GM04503 (cell line): ENCODE results near the gene ATF3.
"Not testable (repeated sequence)": the region's sequence is repeated elsewhere in the genome, so short reads cannot be mapped to it uniquely, and the experiment has no call there.

Experiments
- DNase-seq: peaks from one replicate; pipeline ENCODE4 v3.0.0-alpha.2; 2012; ENCODE audit warnings: low read depth

Gene ATF3

GRCh38 chr1:212628813-212629415 is 20.4 kb downstream of the ATF3 start:
- no peak for DNase-seq

- no peak for DNase-seq
Measured at GRCh38 chr1:212629450-212630157, 21.0 kb downstream of the ATF3 start.

GRCh38 chr1:212630158-212630900 is 21.8 kb downstream of the ATF3 start:
- no peak for DNase-seq

GRCh38 chr1:212633161-212633560 is 24.6 kb downstream of the ATF3 start:
- no peak for DNase-seq

- DNase-seq = no peak
Measured at GRCh38 chr1:212634252-212634651, 25.7 kb downstream of the ATF3 start.

GRCh38 chr1:212635141-212635631 is 26.6 kb downstream of the ATF3 start:
- peak; percentile 60 for DNase-seq

- no peak for DNase-seq
Measured at GRCh38 chr1:212637902-212638301, 29.3 kb downstream of the ATF3 start.

- DNase-seq = no peak
Measured at GRCh38 chr1:212638492-212639151, 30.1 kb downstream of the ATF3 start.

- not testable (repeated sequence) for DNase-seq
Measured at GRCh38 chr1:212639524-212639923, 31.0 kb downstream of the ATF3 start.

- DNase-seq = no peak
Measured at GRCh38 chr1:212640223-212640878, 31.8 kb downstream of the ATF3 start.

- DNase-seq = no peak
Measured at GRCh38 chr1:212641956-212642355, 33.4 kb downstream of the ATF3 start.

- DNase-seq = no peak
Measured at GRCh38 chr1:212643877-212644276, 35.3 kb downstream of the ATF3 start.

- no peak for DNase-seq
Measured at GRCh38 chr1:212644866-212645545, 36.4 kb downstream of the ATF3 start.

- DNase-seq = no peak
Measured at GRCh38 chr1:212645546-212646543, 37.3 kb downstream of the ATF3 start.

- no peak for DNase-seq
Measured at GRCh38 chr1:212646588-212646987, 38.0 kb downstream of the ATF3 start.

GRCh38 chr1:212647004-212647403 is 38.4 kb downstream of the ATF3 start:
- DNase-seq = no peak

GRCh38 chr1:212648431-212648830 is 39.9 kb downstream of the ATF3 start:
- DNase-seq = no peak

GRCh38 chr1:212649020-212649419 is 40.5 kb downstream of the ATF3 start:
- no peak for DNase-seq

GRCh38 chr1:212650228-212650627 is 41.7 kb downstream of the ATF3 start:
- DNase-seq = no peak

- peak; percentile 49 for DNase-seq
Measured at GRCh38 chr1:212651521-212651920, 43.0 kb downstream of the ATF3 start.
